IMR-90 (cell line): ENCODE results near the gene CACNA1I.

Source experiments
- BHLHE40 ChIP-seq: fragments of 150-350 bp; IDR thresholded peaks from 2 replicates; pipeline ENCODE4 v1.6.1; 2016; ENCODE audit warnings: mild to moderate bottlenecking, low read depth, low read length
- POLR2A ChIP-seq: IDR thresholded peaks from 2 replicates; pipeline ENCODE4 v1.6.1; 2012; ENCODE audit warnings: mild to moderate bottlenecking, low read depth, low read length
- RCOR1 ChIP-seq: IDR thresholded peaks from 2 replicates; pipeline ENCODE4 v1.6.1; 2012; ENCODE audit warnings: mild to moderate bottlenecking, low read length, improper control_type of control experiment; ENCODE audit not compliant: insufficient replicate concordance
- TF ChIP-seq, protein P1 (sequence below): conservative IDR thresholded peaks from 2 replicates; pipeline ENCODE4 v1.5.1; 2012; ENCODE audit warnings: mild to moderate bottlenecking, low read depth, low read length, improper control_type of control experiment
- TF ChIP-seq, protein P2 (sequence below): fragments of 150-350 bp; IDR thresholded peaks from 2 replicates; pipeline ENCODE4 v1.6.1; 2016; ENCODE audit warnings: low read depth, mild to moderate bottlenecking, low read length, moderate library complexity, borderline replicate concordance

DNA sequence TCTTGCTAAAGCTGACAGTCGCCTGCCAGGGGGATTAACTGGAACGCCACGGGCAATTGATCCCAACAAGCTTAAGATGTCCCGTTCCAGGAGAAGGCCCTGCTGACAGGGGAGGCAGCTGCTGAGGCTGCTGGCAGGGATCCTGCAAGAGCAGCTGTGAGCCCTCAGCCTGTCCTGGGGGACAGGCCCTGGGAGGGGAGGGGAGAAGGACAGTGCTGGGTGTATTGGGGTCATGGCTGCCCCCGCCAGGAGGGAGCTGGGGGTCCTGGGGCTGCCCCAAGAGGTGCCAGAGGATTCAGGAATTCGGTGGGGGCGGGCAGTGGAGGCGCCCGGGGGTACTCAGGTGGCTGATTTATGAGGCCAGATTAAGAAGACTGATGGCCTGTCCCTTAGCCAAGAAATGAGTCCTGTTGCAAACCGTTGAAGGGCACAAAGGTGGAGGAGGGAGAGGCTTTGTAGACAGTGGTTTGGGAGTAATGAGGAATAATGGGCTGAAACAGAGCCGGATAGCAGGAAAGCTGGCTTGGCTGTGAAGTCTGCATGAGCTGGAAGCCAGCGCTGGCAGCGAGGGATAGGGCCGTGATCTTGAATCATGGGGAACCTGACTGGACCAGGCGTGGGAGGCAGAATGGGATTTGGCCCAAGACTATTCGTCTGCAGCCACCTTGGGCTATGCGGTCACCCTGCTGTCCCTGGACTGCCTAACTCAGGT is 133.5 kb downstream of the CACNA1I start:
- TF ChIP-seq POLR2A (no peak), BHLHE40 (no peak), RCOR1 (no peak)
- TF ChIP-seq, protein P1, sequence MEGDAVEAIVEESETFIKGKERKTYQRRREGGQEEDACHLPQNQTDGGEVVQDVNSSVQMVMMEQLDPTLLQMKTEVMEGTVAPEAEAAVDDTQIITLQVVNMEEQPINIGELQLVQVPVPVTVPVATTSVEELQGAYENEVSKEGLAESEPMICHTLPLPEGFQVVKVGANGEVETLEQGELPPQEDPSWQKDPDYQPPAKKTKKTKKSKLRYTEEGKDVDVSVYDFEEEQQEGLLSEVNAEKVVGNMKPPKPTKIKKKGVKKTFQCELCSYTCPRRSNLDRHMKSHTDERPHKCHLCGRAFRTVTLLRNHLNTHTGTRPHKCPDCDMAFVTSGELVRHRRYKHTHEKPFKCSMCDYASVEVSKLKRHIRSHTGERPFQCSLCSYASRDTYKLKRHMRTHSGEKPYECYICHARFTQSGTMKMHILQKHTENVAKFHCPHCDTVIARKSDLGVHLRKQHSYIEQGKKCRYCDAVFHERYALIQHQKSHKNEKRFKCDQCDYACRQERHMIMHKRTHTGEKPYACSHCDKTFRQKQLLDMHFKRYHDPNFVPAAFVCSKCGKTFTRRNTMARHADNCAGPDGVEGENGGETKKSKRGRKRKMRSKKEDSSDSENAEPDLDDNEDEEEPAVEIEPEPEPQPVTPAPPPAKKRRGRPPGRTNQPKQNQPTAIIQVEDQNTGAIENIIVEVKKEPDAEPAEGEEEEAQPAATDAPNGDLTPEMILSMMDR, result no peak
- TF ChIP-seq, protein P2, sequence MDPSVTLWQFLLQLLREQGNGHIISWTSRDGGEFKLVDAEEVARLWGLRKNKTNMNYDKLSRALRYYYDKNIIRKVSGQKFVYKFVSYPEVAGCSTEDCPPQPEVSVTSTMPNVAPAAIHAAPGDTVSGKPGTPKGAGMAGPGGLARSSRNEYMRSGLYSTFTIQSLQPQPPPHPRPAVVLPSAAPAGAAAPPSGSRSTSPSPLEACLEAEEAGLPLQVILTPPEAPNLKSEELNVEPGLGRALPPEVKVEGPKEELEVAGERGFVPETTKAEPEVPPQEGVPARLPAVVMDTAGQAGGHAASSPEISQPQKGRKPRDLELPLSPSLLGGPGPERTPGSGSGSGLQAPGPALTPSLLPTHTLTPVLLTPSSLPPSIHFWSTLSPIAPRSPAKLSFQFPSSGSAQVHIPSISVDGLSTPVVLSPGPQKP, result no peak
